22Rv1 (cell line): ENCODE results near the gene AFG1L.

ENCODE experiments used
- ZFX ChIP-seq: fragments of 450-650 bp; IDR thresholded peaks from 2 replicates; pipeline ENCODE4 v1.6.1; 2017; ENCODE audit warnings: antibody characterized with exemption, borderline replicate concordance
- TF ChIP-seq, protein P1 (sequence below): fragments of 450-650 bp; IDR thresholded peaks from 2 replicates; pipeline ENCODE4 v1.5.1; 2017; ENCODE audit warnings: mild to moderate bottlenecking

DNA sequence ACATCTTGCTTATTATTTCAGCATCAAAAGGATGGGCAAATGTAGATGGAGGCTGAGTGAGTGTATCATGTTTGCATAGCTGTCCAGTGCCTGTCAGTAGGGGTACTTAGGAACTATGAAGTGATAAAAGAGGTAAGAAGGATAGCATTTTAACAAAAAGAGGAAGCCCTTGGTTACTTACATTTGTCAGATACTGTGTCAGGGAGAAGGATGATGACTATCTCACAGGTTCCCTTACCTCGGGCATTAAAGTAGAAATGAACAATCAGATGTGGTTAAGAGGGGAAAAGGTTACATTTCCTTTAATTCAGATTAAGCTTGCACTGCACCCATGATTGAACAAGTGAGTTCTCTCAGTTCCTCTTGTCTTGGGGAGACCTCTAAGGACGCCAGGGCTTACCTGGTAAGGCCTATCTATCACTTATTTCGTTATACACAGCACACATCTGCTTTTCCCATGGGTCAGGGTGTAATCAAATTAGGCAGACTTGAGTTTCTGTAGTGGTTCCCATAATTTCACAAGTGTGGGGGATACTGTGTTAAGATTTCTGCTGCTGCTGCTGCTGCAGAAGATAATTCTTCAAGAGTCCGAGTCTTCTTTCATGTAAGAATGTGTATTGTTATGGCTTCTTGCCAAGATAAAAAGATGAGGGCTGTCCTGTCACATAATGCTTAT is 270.4 kb downstream of the AFG1L start:
- TF ChIP-seq, protein P1, sequence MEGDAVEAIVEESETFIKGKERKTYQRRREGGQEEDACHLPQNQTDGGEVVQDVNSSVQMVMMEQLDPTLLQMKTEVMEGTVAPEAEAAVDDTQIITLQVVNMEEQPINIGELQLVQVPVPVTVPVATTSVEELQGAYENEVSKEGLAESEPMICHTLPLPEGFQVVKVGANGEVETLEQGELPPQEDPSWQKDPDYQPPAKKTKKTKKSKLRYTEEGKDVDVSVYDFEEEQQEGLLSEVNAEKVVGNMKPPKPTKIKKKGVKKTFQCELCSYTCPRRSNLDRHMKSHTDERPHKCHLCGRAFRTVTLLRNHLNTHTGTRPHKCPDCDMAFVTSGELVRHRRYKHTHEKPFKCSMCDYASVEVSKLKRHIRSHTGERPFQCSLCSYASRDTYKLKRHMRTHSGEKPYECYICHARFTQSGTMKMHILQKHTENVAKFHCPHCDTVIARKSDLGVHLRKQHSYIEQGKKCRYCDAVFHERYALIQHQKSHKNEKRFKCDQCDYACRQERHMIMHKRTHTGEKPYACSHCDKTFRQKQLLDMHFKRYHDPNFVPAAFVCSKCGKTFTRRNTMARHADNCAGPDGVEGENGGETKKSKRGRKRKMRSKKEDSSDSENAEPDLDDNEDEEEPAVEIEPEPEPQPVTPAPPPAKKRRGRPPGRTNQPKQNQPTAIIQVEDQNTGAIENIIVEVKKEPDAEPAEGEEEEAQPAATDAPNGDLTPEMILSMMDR = no peak
- no peak for TF ChIP-seq ZFX
